PC-3 (cell line): ENCODE measurements around the gene POMP. TPM values are rescaled to one million over a fixed set of nuclear protein-coding genes. Genes with fewer than 3 reads are reported as not detected.

Experiments
- ATAC-seq: fragments of 200-7000 bp; cut with Tn5 transposase; 2 replicates; pipeline ENCODE4 v1.9.1; 2020; ENCODE audit warnings: mild to moderate bottlenecking, moderate library complexity
- BruUV-seq: library from RNA; stranded (reverse); fragments of 400-500 nt; replicated peaks from 2 replicates; lab custom pipeline; 2021; lab: Mats Ljungman, UMichigan
- CTCF ChIA-PET: fragments of 300-600 bp; sonication (Branson Sonifier 250); formaldehyde crosslinking; loops from one replicate; lab custom pipeline; 2022; ENCODE audit warnings: antibody characterized with exemption; lab: Charles Lee
- POLR2A ChIA-PET: fragments of 300-600 bp; sonication (Branson Sonifier 250); formaldehyde crosslinking; loops from one replicate; lab custom pipeline; 2022; ENCODE audit warnings: antibody characterized with exemption; ENCODE audit not compliant: unreplicated experiment; lab: Charles Lee
- DNase-seq: peaks from one replicate; pipeline ENCODE4 v3.0.0-alpha.2; 2015
- H2AFZ ChIP-seq: fragments of 300-600 bp; sonication (generic); 2 replicates; pipeline ENCODE4 v1.6.0; 2016; ENCODE audit warnings: antibody characterized with exemption, low read length
- H3F3A ChIP-seq: fragments of 300-600 bp; sonication (generic); one replicate; pipeline ENCODE4 v1.6.0; 2017; ENCODE audit warnings: antibody characterized with exemption, low read length, control low read depth, mild to moderate bottlenecking; ENCODE audit not compliant: unreplicated experiment
- H3K27ac ChIP-seq: fragments of 300-600 bp; sonication (generic); 2 replicates; pipeline ENCODE4 v1.5.1; 2016; ENCODE audit warnings: mild to moderate bottlenecking, low read length
- H3K27me3 ChIP-seq: fragments of 300-600 bp; sonication (generic); 2 replicates; pipeline ENCODE4 v1.6.1; 2016; ENCODE audit warnings: low read length, mixed read lengths
- H3K36me3 ChIP-seq: fragments of 300-600 bp; sonication (generic); 2 replicates; pipeline ENCODE4 v1.6.1; 2016; ENCODE audit warnings: low read depth, mixed run types, low read length, mixed read lengths
- H3K4me1 ChIP-seq: fragments of 300-600 bp; sonication (generic); 2 replicates; pipeline ENCODE4 v1.5.1; 2016; ENCODE audit warnings: low read length; ENCODE audit not compliant: insufficient read depth
- H3K4me2 ChIP-seq: fragments of 300-600 bp; sonication (generic); 2 replicates; pipeline ENCODE4 v1.6.0; 2016; ENCODE audit warnings: low read length
- H3K4me3 ChIP-seq: fragments of 300-600 bp; sonication (generic); 2 replicates; pipeline ENCODE4 v1.5.1; 2016; ENCODE audit warnings: mild to moderate bottlenecking, low read length, mixed read lengths
- H3K79me2 ChIP-seq: fragments of 300-600 bp; sonication (generic); 2 replicates; pipeline ENCODE4 v1.6.1; 2017; ENCODE audit warnings: low read length, mixed read lengths
- H3K9ac ChIP-seq: fragments of 300-600 bp; sonication (generic); 2 replicates; pipeline ENCODE4 v1.6.0; 2016; ENCODE audit warnings: mild to moderate bottlenecking, low read length
- H3K9me2 ChIP-seq: fragments of 300-600 bp; sonication (generic); replicated peaks from 2 replicates; pipeline ENCODE4 v1.6.1; 2016; ENCODE audit warnings: mixed run types, low read length, mixed read lengths
- H3K9me3 ChIP-seq: fragments of 300-600 bp; sonication (generic); 2 replicates; pipeline ENCODE4 v1.6.1; 2016; ENCODE audit warnings: low read length, mixed read lengths
- H4K20me1 ChIP-seq: fragments of 300-600 bp; sonication (generic); 2 replicates; pipeline ENCODE4 v1.6.1; 2016; ENCODE audit warnings: low read length, mixed read lengths
- CTCF ChIP-seq: fragments of 300-600 bp; sonication (generic); conservative IDR thresholded peaks from 2 replicates; pipeline ENCODE4 v1.5.1; 2017; ENCODE audit warnings: antibody characterized with exemption, low read depth, mild to moderate bottlenecking, low read length
- EZH2 ChIP-seq: fragments of 300-600 bp; sonication (generic); IDR thresholded peaks from one replicate; pipeline ENCODE4 v1.6.1; 2017; ENCODE audit warnings: antibody characterized with exemption, mild to moderate bottlenecking, low read length; ENCODE audit not compliant: unreplicated experiment
- EZH2phosphoT487 ChIP-seq: fragments of 300-600 bp; sonication (generic); IDR thresholded peaks from 2 replicates; pipeline ENCODE4 v1.6.1; 2018; ENCODE audit warnings: mild to moderate bottlenecking, antibody characterized with exemption, low read length, borderline replicate concordance
- intact Hi-C: fragments of 100-400 bp; cut with micrococcal nuclease; formaldehyde crosslinking; loops from 2 replicates; pipeline ENCODE4 v1.9.0; 2023
- total RNA-seq: library from RNA; depleted of rRNA; stranded (reverse); fragments of >200 nt; gene quantifications from 2 replicates; pipeline ENCODE4 v1.2.3, GENCODE V29; 2014

POMP gene
- total RNA-seq, 1 experiment from 2014 or later, result 92.8 TPM

GRCh38 chr13:28659621-28659970 is 666 bp downstream of the POMP start:
- Histone ChIP-seq H3K9ac (peak overlapping the region; percentile 99), H3K79me2 (peaks cover 77% of the 10 kb centered on the region), H3K27ac (peak overlapping the region; percentile 83), H3K9me3 (no peaks in the 10 kb centered on the region), H3F3A (no peaks in the 10 kb centered on the region), H2AFZ (peak overlapping the region; percentile 68; the same call in 1 of the 2 replicates), H3K4me1 (peaks cover 28% of the 10 kb centered on the region), H3K4me3 (peak overlapping the region; percentile 91), H3K9me2 (no peaks in the 10 kb centered on the region), H3K27me3 (no peaks in the 10 kb centered on the region), H3K36me3 (peaks cover 27% of the 10 kb centered on the region; the same call in 1 of the 2 replicates), H4K20me1 (peaks cover 26% of the 10 kb centered on the region), H3K4me2 (peak overlapping the region; percentile 93)
- POLR2A ChIA-PET, result no interaction called here
- peak; percentile 30 for DNase-seq
- no peak for ATAC-seq
- TF ChIP-seq CTCF (no peak), EZH2 (no peak), EZH2phosphoT487 (no peak)
- intact Hi-C loops, result no loop called here
- CTCF ChIA-PET, result no interaction called here
- BruUV-seq, result no TSS peak

GRCh38 chr13:28666897-28667488 is 8.1 kb downstream of the POMP start:
- H3F3A ChIP-seq, result peaks cover 3% of the 10 kb centered on the region
- no peak overlapping the region for H2AFZ ChIP-seq
- no peak overlapping the region for H3K27ac ChIP-seq
- no peaks in the 10 kb centered on the region for H3K27me3 ChIP-seq
- no peak overlapping the region for H3K9ac ChIP-seq
- intact Hi-C loops, result no loop called here
- H3K9me2 ChIP-seq, result no peaks in the 10 kb centered on the region
- peaks cover 14% of the 10 kb centered on the region for H4K20me1 ChIP-seq
- CTCF ChIA-PET, result no interaction called here
- no peaks in the 10 kb centered on the region for H3K9me3 ChIP-seq
- peaks cover 25% of the 10 kb centered on the region for H3K79me2 ChIP-seq
- peaks cover 84% of the 10 kb centered on the region for H3K36me3 ChIP-seq
- H3K4me1 ChIP-seq, result no peaks in the 10 kb centered on the region
- no TSS peak for BruUV-seq
- no peak for TF ChIP-seq CTCF
- TF ChIP-seq EZH2, result no peak
- no peak for TF ChIP-seq EZH2phosphoT487
- DNase-seq (no peak), ATAC-seq (no peak)
- POLR2A ChIA-PET, result no interaction called here
- H3K4me2 ChIP-seq, result no peak overlapping the region
- H3K4me3 ChIP-seq, result no peak overlapping the region

GRCh38 chr13:28671126-28671792 is 12.3 kb downstream of the POMP start:
- Histone ChIP-seq H3K27ac (no peak overlapping the region), H3K79me2 (no peaks in the 10 kb centered on the region), H3K4me2 (no peak overlapping the region), H3K36me3 (peaks cover 80% of the 10 kb centered on the region), H3K27me3 (no peaks in the 10 kb centered on the region), H2AFZ (no peak overlapping the region), H3K9me3 (no peaks in the 10 kb centered on the region), H3K4me3 (no peak overlapping the region), H3K4me1 (no peaks in the 10 kb centered on the region), H3K9me2 (no peaks in the 10 kb centered on the region), H3K9ac (no peak overlapping the region), H3F3A (peaks cover 3% of the 10 kb centered on the region), H4K20me1 (peaks cover 5% of the 10 kb centered on the region)
- ChIA-PET POLR2A (interaction anchor here (0.7 kb wide), 1 partner anchor 357 kb away, joined by 5 read pairs; no protein-coding TSS in a partner anchor), CTCF (no interaction called here)
- BruUV-seq, result no TSS peak
- TF ChIP-seq EZH2phosphoT487, result no peak
- TF ChIP-seq EZH2, result no peak
- TF ChIP-seq CTCF, result no peak
- ATAC-seq, result no peak
- DNase-seq, result no peak
- intact Hi-C loops, result no loop called here
